ENCODE data around the gene IL1RN. TPM values are rescaled to one million over a fixed set of nuclear protein-coding genes. Genes with fewer than 3 reads are reported as not detected.

The IL1RN gene
- total and polyA plus RNA-seq, 2 of the 13 experiments (the other 11 are each of a cell fraction or from before 2014, with no cell fraction given) = 21.2 to 101 TPM

DNA sequence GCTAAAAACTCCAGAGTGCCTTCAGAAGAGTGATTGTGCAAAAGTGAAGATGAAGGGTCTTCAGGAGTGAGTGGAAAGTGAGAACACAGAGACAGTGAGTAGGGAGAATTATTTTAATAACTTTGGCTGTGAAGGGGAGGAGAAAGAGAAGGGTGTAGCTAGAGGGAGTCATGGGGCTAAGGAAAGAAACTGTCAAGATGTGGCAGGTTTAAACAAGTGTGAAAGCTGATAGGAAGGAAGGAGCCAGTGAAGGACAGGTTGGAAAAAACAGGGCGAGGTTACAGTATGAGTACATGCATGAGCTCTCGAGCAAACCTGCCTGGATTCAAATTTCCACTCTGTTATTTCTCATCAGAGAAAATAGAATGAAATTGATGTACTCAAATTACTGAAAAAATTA lies 41.9 kb upstream of the IL1RN start (continued):
- TF ChIP-seq ZNF607 (CRISPR knock-in tag; IDR thresholded peaks at IDR 0.05; ENCODE audit: borderline replicate concordance) = no peak
- TF ChIP-seq, protein P1, sequence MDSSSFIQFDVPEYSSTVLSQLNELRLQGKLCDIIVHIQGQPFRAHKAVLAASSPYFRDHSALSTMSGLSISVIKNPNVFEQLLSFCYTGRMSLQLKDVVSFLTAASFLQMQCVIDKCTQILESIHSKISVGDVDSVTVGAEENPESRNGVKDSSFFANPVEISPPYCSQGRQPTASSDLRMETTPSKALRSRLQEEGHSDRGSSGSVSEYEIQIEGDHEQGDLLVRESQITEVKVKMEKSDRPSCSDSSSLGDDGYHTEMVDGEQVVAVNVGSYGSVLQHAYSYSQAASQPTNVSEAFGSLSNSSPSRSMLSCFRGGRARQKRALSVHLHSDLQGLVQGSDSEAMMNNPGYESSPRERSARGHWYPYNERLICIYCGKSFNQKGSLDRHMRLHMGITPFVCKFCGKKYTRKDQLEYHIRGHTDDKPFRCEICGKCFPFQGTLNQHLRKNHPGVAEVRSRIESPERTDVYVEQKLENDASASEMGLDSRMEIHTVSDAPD (CRISPR knock-in tag; IDR thresholded peaks at IDR 0.05) = no peak
- no peak for TF ChIP-seq ZBTB20 (CRISPR knock-in tag; IDR thresholded peaks at IDR 0.05; ENCODE audit: borderline replicate concordance, low read depth)

DNA sequence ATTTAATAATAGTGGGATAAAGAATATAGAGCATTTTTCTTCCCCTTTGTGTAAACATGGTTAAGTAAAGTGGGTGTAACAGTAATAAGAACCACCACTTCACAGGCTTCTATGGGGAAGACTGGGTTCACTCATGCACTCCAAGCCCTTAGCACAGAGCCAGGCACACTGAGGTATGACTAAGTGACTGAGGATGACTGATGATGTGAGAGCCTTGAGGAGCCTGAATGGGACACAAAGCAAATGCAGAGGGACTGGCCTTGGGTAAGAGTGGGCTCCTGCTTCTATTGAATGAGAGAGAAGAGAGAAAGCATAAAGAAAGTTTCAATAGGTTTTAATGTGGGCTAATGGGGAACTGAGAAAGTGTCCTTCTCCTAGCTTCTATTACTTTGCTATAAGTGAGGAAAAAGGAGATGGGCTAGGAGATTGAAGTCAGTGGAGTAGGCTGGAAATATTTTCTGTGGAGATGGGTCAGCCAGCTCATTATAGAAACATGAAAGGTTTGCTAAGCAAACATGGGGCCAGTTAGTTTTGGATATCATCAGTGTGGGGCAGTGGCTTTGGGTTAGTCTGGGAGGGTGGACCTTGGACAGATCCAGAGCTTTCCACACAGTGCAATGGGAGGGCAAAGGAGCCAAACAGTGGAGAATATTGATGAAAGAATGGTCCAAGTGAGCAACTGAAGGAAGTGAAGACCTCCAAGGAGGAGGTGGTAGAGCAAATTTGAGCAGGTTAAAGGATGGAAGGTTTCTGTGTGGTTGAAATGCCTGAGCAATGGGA lies 39.0 kb upstream of the IL1RN start:
- H2AFZ ChIP-seq (ENCODE audit: low read length) = no peak overlapping the region
- in situ Hi-C loops (cut with HindIII; ENCODE audit: extremely low pct_ligation_motif_present, low pct_unique_long_range_greater_than_20kb) = loop anchor here (10.0 kb wide), 1 partner anchor 286 kb away; no protein-coding TSS in a partner anchor
- intact Hi-C loops (cut with micrococcal nuclease; ENCODE audit: unreplicated experiment) = loop anchor here (1.0 kb wide), 1 partner anchor 39 kb away; the partner anchor contains the start of gene IL1RN
- H3K36me3 ChIP-seq (replicated peaks in 1 of 2; ENCODE audit: control insufficient read depth in 1 of 2, insufficient read depth in 2 of 2, low read length in 2 of 2) = no peaks in the 10 kb centered on the region
- peak; percentile 85 for DNase-seq (ENCODE audit: low spot score)
- peak overlapping the region in 1 of 3 experiments; percentile 1; a peak in 1 of 6 replicates for H3K4me3 ChIP-seq (replicated peaks in 1 of 3; ENCODE audit: insufficient read depth in 1 of 3, low read depth in 2 of 3, low read length in 3 of 3)
- peak overlapping the region; percentile 34 for H3K4me2 ChIP-seq (ENCODE audit: low read depth, low read length)
- no peak overlapping the region for H3K9ac ChIP-seq (ENCODE audit: insufficient read depth, low read depth, low read length)
- no peaks in the 10 kb centered on the region for H3K79me2 ChIP-seq (ENCODE audit: insufficient read depth, low read length)
- peak; percentile 92 for FAIRE-seq
- peaks cover 38% of the 10 kb centered on the region for H3K4me1 ChIP-seq (ENCODE audit: insufficient read depth, low read length)
- no peaks in the 10 kb centered on the region; the same call in 1 of the 2 replicates for H3K9me3 ChIP-seq (ENCODE audit: low read length)
- peak; percentile 99 for ATAC-seq
- peak overlapping the region; percentile 14 for H3K27ac ChIP-seq (ENCODE audit: extremely low read length, insufficient read depth, low read length)
- ChIA-PET CTCF (ENCODE audit: low intra/inter-chr PET ratio, low total read pairs) (no interaction called here), POLR2A (interaction anchor here (0.6 to 6.5 kb wide), 19 partner anchors 8 to 504 kb away, joined by 3 to 45 read pairs (median 4); partner anchors contain the start of genes CHCHD5, IL1RN and PSD4)
- peaks cover 0 to 4% of the 10 kb centered on the region in 2 experiments; a peak in 1 of 5 replicates for H3K27me3 ChIP-seq (ENCODE audit: control insufficient read depth in 1 of 2, insufficient read depth in 2 of 2, low read length in 2 of 2)
- no peaks in the 10 kb centered on the region for H4K20me1 ChIP-seq (ENCODE audit: insufficient read depth, low read length)
- no TSS peak for BruUV-seq (replicated peaks)
- TF ChIP-seq, protein P2, sequence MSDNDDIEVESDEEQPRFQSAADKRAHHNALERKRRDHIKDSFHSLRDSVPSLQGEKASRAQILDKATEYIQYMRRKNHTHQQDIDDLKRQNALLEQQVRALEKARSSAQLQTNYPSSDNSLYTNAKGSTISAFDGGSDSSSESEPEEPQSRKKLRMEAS (IDR thresholded peaks at IDR 0.05) = peak; percentile 44; the same call in 1 of the 2 replicates
- TF ChIP-seq, protein P3, sequence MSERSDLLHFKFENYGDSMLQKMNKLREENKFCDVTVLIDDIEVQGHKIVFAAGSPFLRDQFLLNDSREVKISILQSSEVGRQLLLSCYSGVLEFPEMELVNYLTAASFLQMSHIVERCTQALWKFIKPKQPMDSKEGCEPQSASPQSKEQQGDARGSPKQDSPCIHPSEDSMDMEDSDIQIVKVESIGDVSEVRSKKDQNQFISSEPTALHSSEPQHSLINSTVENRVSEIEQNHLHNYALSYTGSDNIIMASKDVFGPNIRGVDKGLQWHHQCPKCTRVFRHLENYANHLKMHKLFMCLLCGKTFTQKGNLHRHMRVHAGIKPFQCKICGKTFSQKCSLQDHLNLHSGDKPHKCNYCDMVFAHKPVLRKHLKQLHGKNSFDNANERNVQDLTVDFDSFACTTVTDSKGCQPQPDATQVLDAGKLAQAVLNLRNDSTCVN (CRISPR knock-in tag; IDR thresholded peaks at IDR 0.05; ENCODE audit: borderline replicate concordance) = peak; percentile 77; the same call in 1 of the 2 replicates
- no peak for TF ChIP-seq ATM (IDR thresholded peaks at IDR 0.05; ENCODE audit: borderline replicate concordance)
- TF ChIP-seq RBFOX2 (IDR thresholded peaks at IDR 0.05; ENCODE audit: low read depth, low read length) = no peak
- no peak for TF ChIP-seq NFE2L1 (CRISPR knock-in tag; IDR thresholded peaks at IDR 0.05; ENCODE audit: borderline replicate concordance)
- TF ChIP-seq POLR2G (IDR thresholded peaks at IDR 0.05; ENCODE audit: low read depth, low read length) = no peak
- TF ChIP-seq, protein P4, sequence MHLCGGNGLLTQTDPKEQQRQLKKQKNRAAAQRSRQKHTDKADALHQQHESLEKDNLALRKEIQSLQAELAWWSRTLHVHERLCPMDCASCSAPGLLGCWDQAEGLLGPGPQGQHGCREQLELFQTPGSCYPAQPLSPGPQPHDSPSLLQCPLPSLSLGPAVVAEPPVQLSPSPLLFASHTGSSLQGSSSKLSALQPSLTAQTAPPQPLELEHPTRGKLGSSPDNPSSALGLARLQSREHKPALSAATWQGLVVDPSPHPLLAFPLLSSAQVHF (CRISPR knock-in tag; IDR thresholded peaks at IDR 0.05) = no peak
- 0 out of 2 replicates have a peak, but pooled peaks have one; percentile 69 for TF ChIP-seq ZFP36L1 (CRISPR knock-in tag; IDR thresholded peaks at IDR 0.05)
- no peak for TF ChIP-seq RFX5 (IDR thresholded peaks at IDR 0.05; ENCODE audit: low read depth, low read length)
- no peak for TF ChIP-seq GATA4 (IDR thresholded peaks at IDR 0.05; ENCODE audit: borderline replicate concordance, low read depth)
- no peak for TF ChIP-seq ZNF879 (CRISPR knock-in tag; IDR thresholded peaks at IDR 0.05)
- TF ChIP-seq PLRG1 (conservative IDR thresholded peaks at IDR 0.05) = no peak
- TF ChIP-seq RCOR2 (CRISPR knock-in tag; IDR thresholded peaks at IDR 0.05) = peak; percentile 79; the same call in 1 of the 2 replicates
- no peak for TF ChIP-seq SOX13 (IDR thresholded peaks at IDR 0.05)
- TF ChIP-seq SOX13 (CRISPR knock-in tag; conservative IDR thresholded peaks at IDR 0.05 in 1 of 2, IDR thresholded peaks at IDR 0.05 in 1 of 2) = peak in 1 of 2 experiments; percentile 80; a peak in 2 of 4 replicates
- no peak for TF ChIP-seq NONO (IDR thresholded peaks at IDR 0.05)
- TF ChIP-seq NONO (CRISPR knock-in tag; conservative IDR thresholded peaks at IDR 0.05) = peak; percentile 39; the same call in 1 of the 2 replicates
